Upper lobe of left lung (tissue), 6 donors: ENCODE measurements around the gene ATP9A. TPM values are rescaled to one million over a fixed set of nuclear protein-coding genes. Genes with fewer than 3 reads are reported as not detected.

Experiments
- ATAC-seq, 2 donors: fragments of 200-7000 bp; cut with Tn5 transposase; one replicate each; pipeline ENCODE4 v1.9.1; 2022; ENCODE audit warnings: mild to moderate bottlenecking in 2 of 2, moderate library complexity in 2 of 2; ENCODE audit not compliant: low FRiP score in 2 of 2
- DNase-seq, 2 donors: peaks; one replicate each; pipeline ENCODE4 v3.0.0-alpha.2; 2019 to 2020
- H3K27ac ChIP-seq, 4 donors: fragments of 200-600 bp; sonication (generic); one replicate each; pipeline ENCODE4 v1.5.1; 2016 to 2019
- H3K27me3 ChIP-seq, 4 donors: fragments of 200-600 bp; sonication (generic); one replicate each; pipeline ENCODE4 v1.5.1; 2017 to 2019
- H3K36me3 ChIP-seq, 4 donors: fragments of 200-600 bp; sonication (generic); one replicate each; pipeline ENCODE4 v1.5.1; 2016 to 2019
- H3K4me1 ChIP-seq, 4 donors: fragments of 200-600 bp; sonication (generic); one replicate each; pipeline ENCODE4 v1.5.1; 2018 to 2019
- H3K4me3 ChIP-seq, 4 donors: fragments of 200-600 bp; sonication (generic); one replicate each; pipeline ENCODE4 v1.5.1; 2017 to 2019; ENCODE audit warnings: mild to moderate bottlenecking in 2 of 4, moderate library complexity in 1 of 4
- H3K9me3 ChIP-seq, 4 donors: fragments of 200-600 bp; sonication (generic); one replicate each; pipeline ENCODE4 v1.5.1; 2018 to 2019
- EP300 ChIP-seq, 4 donors: sonication (generic); formaldehyde crosslinking; IDR thresholded peaks; one replicate each; pipeline ENCODE4 v1.5.1; 2017; ENCODE audit warnings: antibody characterized with exemption in 4 of 4, control low read depth in 2 of 4
- POLR2A ChIP-seq, 4 donors: fragments of 450-650 bp; IDR thresholded peaks; one replicate each; pipeline ENCODE4 v1.5.1; 2016 to 2017; ENCODE audit warnings: antibody characterized with exemption in 4 of 4, mild to moderate bottlenecking in 2 of 4
- POLR2AphosphoS5 ChIP-seq, 2 donors: sonication (generic); formaldehyde crosslinking; IDR thresholded peaks; one replicate each; pipeline ENCODE4 v1.5.1; 2017; ENCODE audit warnings: antibody characterized with exemption in 2 of 2
- WGBS, 2 donors: methylation state at CpG; one replicate each; pipeline ENCODE4 v1.1.5; 2017 to 2018; 5-methylcytosine and 5-hydroxymethylcytosine counted together
- total RNA-seq, 6 donors: library from RNA; depleted of rRNA in 4 of 6; stranded (reverse); fragments of >200 nt in 4 of 6; gene quantifications; one replicate each; pipeline versions ENCODE4 v1.1.0 to v1.2.1, GENCODE V29; 2016 to 2021
- TF ChIP-seq, protein P1 (sequence below), 6 experiments: fragments of 450-650 bp in 4 of 6; fragments of 200-600 bp in 2 of 6; sonication (generic) in 2 of 6; IDR thresholded peaks; one replicate each; pipeline ENCODE4 v1.5.1; 2016 to 2019; ENCODE audit warnings: antibody characterized with exemption in 6 of 6
- donor health status: DM: no; HTN: no; CAD: no; lungs with moderate emphysema.
- donor health status: DM: no; HTN: yes; CAD: no; lungs with severe emphysema.

ATP9A gene
- total RNA-seq, 6 donors from 2014 or later: 15.7 to 31.3 (median 22.8) TPM

DNA sequence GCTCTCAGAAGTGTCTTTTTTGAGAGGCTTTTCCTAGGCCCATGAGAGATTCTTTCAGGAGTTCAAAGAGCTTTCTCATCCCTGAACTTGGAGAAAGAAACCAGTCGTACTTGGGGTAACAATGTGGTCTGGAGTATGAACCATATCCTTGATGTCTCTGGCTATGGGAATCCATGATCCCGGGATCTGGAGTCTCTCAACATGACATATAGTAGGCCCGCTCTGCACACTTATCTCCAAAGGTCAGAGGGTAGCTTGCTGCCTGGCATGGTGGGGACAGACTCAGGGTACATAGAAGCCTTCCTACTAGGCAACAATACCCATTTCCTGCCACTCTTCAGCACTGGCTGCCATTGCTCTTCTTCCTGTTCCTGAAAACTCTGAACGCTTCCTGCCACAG lies 183.5 kb downstream of the ATP9A start:
- Histone ChIP-seq H3K27ac (no peak overlapping the region), H3K4me1 (no peaks in the 10 kb centered on the region), H3K27me3 (no peaks in the 10 kb centered on the region), H3K9me3 (no peaks in the 10 kb centered on the region), H3K4me3 (no peak overlapping the region), H3K36me3 (no peaks in the 10 kb centered on the region)
- ATAC-seq: no peak
- TF ChIP-seq POLR2AphosphoS5 (IDR thresholded peaks at IDR 0.05): no peak
- TF ChIP-seq, protein P1, sequence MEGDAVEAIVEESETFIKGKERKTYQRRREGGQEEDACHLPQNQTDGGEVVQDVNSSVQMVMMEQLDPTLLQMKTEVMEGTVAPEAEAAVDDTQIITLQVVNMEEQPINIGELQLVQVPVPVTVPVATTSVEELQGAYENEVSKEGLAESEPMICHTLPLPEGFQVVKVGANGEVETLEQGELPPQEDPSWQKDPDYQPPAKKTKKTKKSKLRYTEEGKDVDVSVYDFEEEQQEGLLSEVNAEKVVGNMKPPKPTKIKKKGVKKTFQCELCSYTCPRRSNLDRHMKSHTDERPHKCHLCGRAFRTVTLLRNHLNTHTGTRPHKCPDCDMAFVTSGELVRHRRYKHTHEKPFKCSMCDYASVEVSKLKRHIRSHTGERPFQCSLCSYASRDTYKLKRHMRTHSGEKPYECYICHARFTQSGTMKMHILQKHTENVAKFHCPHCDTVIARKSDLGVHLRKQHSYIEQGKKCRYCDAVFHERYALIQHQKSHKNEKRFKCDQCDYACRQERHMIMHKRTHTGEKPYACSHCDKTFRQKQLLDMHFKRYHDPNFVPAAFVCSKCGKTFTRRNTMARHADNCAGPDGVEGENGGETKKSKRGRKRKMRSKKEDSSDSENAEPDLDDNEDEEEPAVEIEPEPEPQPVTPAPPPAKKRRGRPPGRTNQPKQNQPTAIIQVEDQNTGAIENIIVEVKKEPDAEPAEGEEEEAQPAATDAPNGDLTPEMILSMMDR (IDR thresholded peaks at IDR 0.05): no peak
- no peak for TF ChIP-seq POLR2A (IDR thresholded peaks at IDR 0.05)
- no peak for TF ChIP-seq EP300 (IDR thresholded peaks at IDR 0.05)
- WGBS, 2 donors: 81 to 85% methylated on average over 2 to 4 of the region's 4 CpGs
- no peak for DNase-seq

DNA sequence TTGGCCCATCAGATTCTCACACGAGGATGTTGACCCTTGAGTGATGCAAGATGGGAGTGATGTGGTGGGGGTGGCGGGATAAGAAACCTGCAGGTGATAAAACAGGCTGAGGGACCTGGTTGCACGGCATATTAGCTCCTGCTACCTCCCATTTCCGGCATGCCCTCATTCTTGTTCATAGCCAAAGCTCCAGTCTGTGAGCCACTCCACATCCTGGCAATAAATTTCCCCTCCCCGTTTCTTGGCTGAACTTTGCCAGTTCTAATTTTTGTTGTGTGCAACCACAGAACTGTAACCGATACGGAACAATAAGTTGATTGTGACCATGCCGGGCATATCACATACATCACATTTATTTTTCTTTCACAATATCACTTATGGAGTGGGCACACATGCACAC lies 184.1 kb downstream of the ATP9A start:
- no peaks in the 10 kb centered on the region for H3K9me3 ChIP-seq
- WGBS, 2 donors: 86 to 89% methylated on average over 8 of the region's 8 CpGs
- H3K36me3 ChIP-seq: no peaks in the 10 kb centered on the region
- ATAC-seq (no peak), DNase-seq (no peak)
- H3K4me1 ChIP-seq: no peaks in the 10 kb centered on the region
- TF ChIP-seq, protein P1 (IDR thresholded peaks at IDR 0.05): no peak
- TF ChIP-seq EP300 (IDR thresholded peaks at IDR 0.05) (no peak), POLR2AphosphoS5 (IDR thresholded peaks at IDR 0.05) (no peak), POLR2A (IDR thresholded peaks at IDR 0.05) (no peak)
- no peak overlapping the region for H3K27ac ChIP-seq
- no peak overlapping the region for H3K4me3 ChIP-seq
- no peaks in the 10 kb centered on the region for H3K27me3 ChIP-seq

DNA sequence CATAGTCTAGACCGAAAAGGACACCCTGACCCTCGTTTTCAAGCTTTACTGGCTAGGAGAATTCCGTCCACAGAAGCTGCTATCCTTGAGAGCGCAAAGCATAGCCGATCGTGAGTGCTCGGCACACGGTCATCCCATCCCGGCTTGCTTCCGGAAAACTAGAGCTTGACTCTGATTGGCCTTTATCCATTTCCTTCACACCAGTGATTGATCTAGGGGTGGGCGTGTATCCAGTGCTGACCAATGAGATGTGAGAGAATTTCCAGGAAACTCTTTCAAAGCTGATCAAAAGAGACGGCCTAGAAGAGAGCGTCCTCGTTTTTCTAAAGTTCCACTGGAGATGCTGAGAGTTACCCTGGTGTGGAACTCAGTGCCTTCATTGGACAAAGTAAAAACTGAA lies 184.7 kb downstream of the ATP9A start:
- no peak overlapping the region for H3K4me3 ChIP-seq
- H3K36me3 ChIP-seq: no peaks in the 10 kb centered on the region
- ATAC-seq: no peak
- no peak for TF ChIP-seq EP300 (IDR thresholded peaks at IDR 0.05)
- TF ChIP-seq POLR2A (IDR thresholded peaks at IDR 0.05): no peak
- H3K27me3 ChIP-seq: no peaks in the 10 kb centered on the region
- DNase-seq: no peak
- no peaks in the 10 kb centered on the region for H3K4me1 ChIP-seq
- 88 to 92% methylated on average over 10 to 14 of the region's 14 CpGs for WGBS, 2 donors
- H3K9me3 ChIP-seq: no peaks in the 10 kb centered on the region
- no peak overlapping the region for H3K27ac ChIP-seq

DNA sequence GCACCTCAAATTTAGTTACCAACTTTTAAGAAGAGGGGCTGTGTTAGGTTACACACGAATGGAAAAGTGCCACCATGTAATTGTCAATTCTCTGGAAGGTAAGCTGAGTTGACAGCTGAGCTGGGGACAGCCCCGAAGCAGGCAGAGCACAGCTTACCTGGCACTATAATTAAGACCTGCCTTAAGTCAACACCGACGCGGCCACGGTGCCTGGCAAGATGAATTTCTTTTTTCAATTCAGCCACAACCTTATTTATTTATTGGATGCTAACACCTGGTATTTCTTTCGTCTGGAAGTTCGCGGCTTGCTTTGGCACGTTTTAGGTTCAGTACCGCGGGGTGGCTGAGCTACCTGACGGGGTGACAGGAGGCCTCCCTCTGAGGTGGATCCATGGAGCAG lies 185.1 kb downstream of the ATP9A start:
- ATAC-seq (no peak), DNase-seq (no peak)
- no peaks in the 10 kb centered on the region for H3K4me1 ChIP-seq
- H3K36me3 ChIP-seq: no peaks in the 10 kb centered on the region
- H3K27ac ChIP-seq: no peak overlapping the region
- H3K27me3 ChIP-seq: no peaks in the 10 kb centered on the region
- 90 to 95% methylated on average over 13 of the region's 13 CpGs for WGBS, 2 donors
- H3K9me3 ChIP-seq: no peaks in the 10 kb centered on the region
- no peak for TF ChIP-seq POLR2A (IDR thresholded peaks at IDR 0.05)
- no peak for TF ChIP-seq POLR2AphosphoS5 (IDR thresholded peaks at IDR 0.05)
- TF ChIP-seq, protein P1 (IDR thresholded peaks at IDR 0.05): no peak
- no peak for TF ChIP-seq EP300 (IDR thresholded peaks at IDR 0.05)
- no peak overlapping the region for H3K4me3 ChIP-seq

DNA sequence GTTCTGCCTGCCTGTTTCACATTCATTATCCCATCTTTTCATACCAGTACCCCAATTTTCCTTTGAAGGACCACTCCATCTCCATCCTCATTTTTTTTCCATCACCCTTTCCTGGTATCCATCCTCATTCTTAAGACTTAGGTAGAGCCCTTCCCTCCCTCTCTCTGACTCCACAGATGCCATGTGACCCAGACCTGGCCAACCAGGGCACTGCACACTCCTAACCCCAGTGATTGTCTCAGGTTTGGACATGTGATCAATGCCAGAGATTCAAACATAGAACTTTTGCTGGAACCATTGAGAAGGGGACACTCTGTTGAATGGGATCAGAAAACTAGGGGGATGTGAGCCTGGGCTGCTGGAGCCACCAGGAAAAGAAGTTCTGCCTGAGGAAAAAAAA lies 186.6 kb downstream of the ATP9A start:
- no peak for ATAC-seq
- DNase-seq: no peak
- H3K4me1 ChIP-seq: no peaks in the 10 kb centered on the region
- H3K27ac ChIP-seq: no peak overlapping the region
- no peak for TF ChIP-seq POLR2AphosphoS5 (IDR thresholded peaks at IDR 0.05)
- no peak for TF ChIP-seq EP300 (IDR thresholded peaks at IDR 0.05)
- TF ChIP-seq, protein P1 (IDR thresholded peaks at IDR 0.05): no peak
- no peak for TF ChIP-seq POLR2A (IDR thresholded peaks at IDR 0.05)
- H3K9me3 ChIP-seq: no peaks in the 10 kb centered on the region
- no peak overlapping the region for H3K4me3 ChIP-seq
- H3K27me3 ChIP-seq: no peaks in the 10 kb centered on the region
- no peaks in the 10 kb centered on the region for H3K36me3 ChIP-seq
